Stimulated activated CD4-positive, alpha-beta T cell treated with anti-CD3 and anti-CD28 coated beads, Interleukin-4, amount 100 ng/mL, for 48 hours (primary cell): ENCODE data around the gene RPEL1.
"Not testable (repeated sequence)": the region's sequence is repeated elsewhere in the genome, so short reads cannot be mapped to it uniquely, and the experiment has no call there.

Source experiments
- DNase-seq, 2 donors: peaks; one replicate each; pipeline ENCODE4 v3.0.0-alpha.2; 2020; ENCODE audit warnings: low read depth in 2 of 2

RPEL1 gene

GRCh38 chr10:103235775-103236174 is 9.9 kb upstream of the RPEL1 start:
- DNase-seq, result no peak

- DNase-seq, result no peak
These were observed 7.0 kb upstream of the RPEL1 start for GRCh38 chr10:103238506-103239252.

- DNase-seq, result no peak
These were observed 4.2 kb upstream of the RPEL1 start for GRCh38 chr10:103241262-103242011.

- peak; percentile 38 to 48 for DNase-seq
These were observed 918 bp upstream of the RPEL1 start for GRCh38 chr10:103244666-103245271.

- no peak for DNase-seq
These were observed 637 bp downstream of the RPEL1 start for GRCh38 chr10:103246324-103246723.

GRCh38 chr10:103254113-103254512 is 8.4 kb downstream of the RPEL1 start:
- DNase-seq, result no peak

- no peak for DNase-seq
These were observed 9.0 kb downstream of the RPEL1 start for GRCh38 chr10:103254538-103255325.

- DNase-seq, result no peak
These were observed 10.9 kb downstream of the RPEL1 start for GRCh38 chr10:103256613-103257012.

- DNase-seq, result no peak
These were observed 12.1 kb downstream of the RPEL1 start for GRCh38 chr10:103257812-103258211.

GRCh38 chr10:103258928-103259327 is 13.2 kb downstream of the RPEL1 start:
- not testable (repeated sequence) for DNase-seq

- no peak for DNase-seq
These were observed 14.3 kb downstream of the RPEL1 start for GRCh38 chr10:103259989-103260388.

- no peak for DNase-seq
These were observed 16.5 kb downstream of the RPEL1 start for GRCh38 chr10:103262229-103262628.

- peak; percentile 32 to 43 for DNase-seq
These were observed 20.1 kb downstream of the RPEL1 start for GRCh38 chr10:103265717-103266329.

GRCh38 chr10:103273041-103273441 is 27.4 kb downstream of the RPEL1 start:
- DNase-seq, result no peak

- no peak for DNase-seq
These were observed 30.7 kb downstream of the RPEL1 start for GRCh38 chr10:103276251-103276895.

- DNase-seq, result peak; percentile 16 to 24
These were observed 31.4 kb downstream of the RPEL1 start, which contains the start of gene INA for GRCh38 chr10:103276896-103277712. Gene INA, plus strand, starts transcription at chr10:103277138. Its CDS starts 74 bp downstream, at chr10:103277212.

- no peak for DNase-seq
These were observed 32.2 kb downstream of the RPEL1 start for GRCh38 chr10:103277713-103278536.

GRCh38 chr10:103278537-103278823 is 32.8 kb downstream of the RPEL1 start:
- no peak for DNase-seq

- peak; percentile 40 to 51 for DNase-seq
These were observed 33.2 kb downstream of the RPEL1 start for GRCh38 chr10:103278862-103279298.
